ENCODE results near the gene CC2D2A.

DNA sequence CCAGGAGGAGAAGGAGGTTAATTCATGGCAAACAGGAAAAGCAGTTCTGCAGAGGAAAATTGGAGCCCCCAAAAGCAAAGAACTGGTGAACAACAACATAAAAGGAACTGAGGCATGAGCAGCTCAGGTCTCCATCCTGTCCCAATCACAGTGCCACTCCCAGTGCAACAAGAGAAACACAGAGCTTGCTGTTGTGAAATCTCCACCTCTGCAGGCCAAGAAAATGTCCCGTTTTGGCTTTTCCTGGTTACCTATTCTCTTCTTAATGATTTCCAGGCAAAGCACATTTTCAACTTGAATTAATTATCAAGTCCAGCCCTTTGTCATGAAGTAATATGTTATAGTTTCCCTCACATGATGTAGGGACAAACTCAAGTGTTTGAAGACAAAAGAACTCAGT lies 41.1 kb upstream of the CC2D2A start:
- TF ChIP-seq, protein P1, sequence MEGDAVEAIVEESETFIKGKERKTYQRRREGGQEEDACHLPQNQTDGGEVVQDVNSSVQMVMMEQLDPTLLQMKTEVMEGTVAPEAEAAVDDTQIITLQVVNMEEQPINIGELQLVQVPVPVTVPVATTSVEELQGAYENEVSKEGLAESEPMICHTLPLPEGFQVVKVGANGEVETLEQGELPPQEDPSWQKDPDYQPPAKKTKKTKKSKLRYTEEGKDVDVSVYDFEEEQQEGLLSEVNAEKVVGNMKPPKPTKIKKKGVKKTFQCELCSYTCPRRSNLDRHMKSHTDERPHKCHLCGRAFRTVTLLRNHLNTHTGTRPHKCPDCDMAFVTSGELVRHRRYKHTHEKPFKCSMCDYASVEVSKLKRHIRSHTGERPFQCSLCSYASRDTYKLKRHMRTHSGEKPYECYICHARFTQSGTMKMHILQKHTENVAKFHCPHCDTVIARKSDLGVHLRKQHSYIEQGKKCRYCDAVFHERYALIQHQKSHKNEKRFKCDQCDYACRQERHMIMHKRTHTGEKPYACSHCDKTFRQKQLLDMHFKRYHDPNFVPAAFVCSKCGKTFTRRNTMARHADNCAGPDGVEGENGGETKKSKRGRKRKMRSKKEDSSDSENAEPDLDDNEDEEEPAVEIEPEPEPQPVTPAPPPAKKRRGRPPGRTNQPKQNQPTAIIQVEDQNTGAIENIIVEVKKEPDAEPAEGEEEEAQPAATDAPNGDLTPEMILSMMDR (IDR thresholded peaks at IDR 0.05): no peak
- TF ChIP-seq POLR2A (IDR thresholded peaks at IDR 0.05) (no peak), EP300 (IDR thresholded peaks at IDR 0.05) (no peak)
